ENCODE results near the gene INF2.
"Not testable (repeated sequence)": the region's sequence is repeated elsewhere in the genome, so short reads cannot be mapped to it uniquely, and the experiment has no call there.

Gene INF2

DNA sequence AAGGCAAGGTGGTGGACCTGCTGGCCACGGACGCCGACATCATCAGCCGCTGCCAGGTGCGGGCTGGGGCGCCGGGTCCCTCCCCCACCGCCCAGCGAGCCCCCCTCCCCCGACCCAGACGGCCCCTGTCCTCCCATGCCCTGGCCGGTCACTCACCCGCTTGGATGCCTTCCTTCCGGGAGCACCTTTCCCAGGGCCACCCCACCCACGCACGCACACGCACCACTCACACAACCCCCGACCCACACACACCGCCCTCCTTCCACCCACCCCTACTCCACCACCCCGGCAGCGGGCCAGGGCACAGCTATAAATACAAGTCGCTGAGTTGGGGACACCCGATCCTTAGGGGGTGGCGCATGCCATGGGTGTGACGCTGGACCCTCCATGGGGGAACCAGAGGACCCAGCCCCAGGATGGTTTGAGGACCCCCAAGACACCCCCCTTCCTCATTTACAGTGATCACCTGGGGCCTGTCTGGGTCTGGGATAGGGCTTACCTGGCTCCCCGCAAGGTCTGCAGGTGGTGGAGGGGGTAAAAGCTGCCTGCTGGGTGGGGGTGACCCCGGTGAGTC is 35.1 kb downstream of the INF2 start:
- DNase-seq, result no peak

- no peak for DNase-seq
These were observed 35.8 kb downstream of the INF2 start for GRCh38 chr14:104724981-104725771.

DNA sequence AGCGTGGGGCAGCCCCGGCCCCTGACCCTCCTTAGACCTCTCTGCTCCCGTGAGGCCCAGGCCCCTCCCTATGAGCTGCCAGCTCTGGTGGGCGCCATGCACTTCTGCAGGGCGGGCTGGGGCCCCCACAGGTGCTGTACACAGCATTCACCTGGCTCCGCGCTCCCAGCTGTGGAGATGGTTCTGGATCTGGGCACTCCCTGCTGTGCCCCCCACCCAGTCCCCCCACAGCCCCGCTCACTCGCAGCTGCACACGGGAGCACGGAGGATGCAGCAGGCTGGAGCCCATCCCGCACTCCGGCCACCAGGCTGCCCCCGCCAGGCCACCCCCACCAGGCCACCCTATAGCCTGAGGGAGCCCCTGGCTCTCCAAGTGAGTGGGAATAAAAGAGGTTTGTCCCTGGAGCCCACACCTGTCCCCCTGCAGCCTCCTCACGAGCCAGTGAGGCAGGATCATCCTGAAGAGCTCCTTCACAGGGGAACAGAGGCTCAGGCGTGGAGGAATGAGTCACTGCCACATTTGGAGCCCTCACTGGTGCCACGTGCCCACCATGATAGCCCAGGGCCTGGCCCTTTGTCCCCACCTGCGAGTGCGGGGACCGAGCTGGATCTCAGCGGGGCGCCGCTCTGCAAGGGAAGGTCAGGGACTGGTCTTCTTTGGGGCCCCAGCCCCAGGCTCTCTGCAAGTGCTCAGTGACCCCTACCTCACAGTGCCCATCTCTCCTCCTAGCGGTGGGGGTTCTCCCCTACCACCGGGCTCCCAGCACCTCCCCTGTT is 36.5 kb downstream of the INF2 start:
- DNase-seq, result no peak

DNA sequence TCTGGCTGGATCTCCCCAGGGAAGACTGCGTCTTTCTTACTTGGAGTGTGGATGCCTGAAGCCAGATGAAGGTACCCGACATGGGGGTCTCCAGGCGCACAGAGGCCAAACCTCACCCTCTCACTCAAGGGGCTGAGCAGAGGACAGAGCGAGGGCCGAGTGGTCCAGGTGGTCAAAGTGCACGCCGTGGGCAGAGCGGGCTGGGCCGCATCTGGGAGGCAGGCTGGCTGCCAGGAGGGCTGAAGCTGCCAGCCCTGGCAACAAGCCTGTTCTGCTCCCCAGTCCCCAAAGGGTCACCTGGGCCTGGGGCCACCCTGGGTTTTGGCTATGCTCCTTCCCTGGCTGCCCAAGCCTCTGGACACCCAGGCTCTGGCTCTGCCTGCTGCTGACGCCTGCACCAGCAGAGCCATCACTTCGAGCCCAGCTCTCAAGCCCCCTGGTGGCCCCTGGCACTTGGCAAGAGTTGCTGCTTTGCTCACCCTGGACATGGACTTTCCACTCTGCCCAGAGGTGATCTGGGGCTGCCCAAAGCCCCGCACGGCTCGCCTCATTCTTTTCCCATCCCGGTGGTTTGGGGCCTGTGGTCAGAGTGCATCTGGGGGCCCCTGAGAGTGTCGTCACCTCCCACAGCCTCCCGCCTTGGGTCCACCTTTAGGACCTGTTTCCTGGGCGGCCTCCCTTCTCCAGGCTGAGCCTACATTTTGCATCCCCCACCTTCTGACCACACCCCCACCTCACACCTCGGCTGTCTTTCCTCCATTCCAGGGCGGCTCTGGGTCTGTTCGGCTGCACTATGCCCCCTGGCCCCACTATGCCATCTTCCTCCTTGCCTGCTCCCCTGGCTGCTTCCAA is 37.4 kb downstream of the INF2 start:
- no peak for DNase-seq

GRCh38 chr14:104728631-104729030 is 39.2 kb downstream of the INF2 start:
- no peak for DNase-seq

- DNase-seq, result not testable (repeated sequence)
These were observed 39.9 kb downstream of the INF2 start for GRCh38 chr14:104729176-104729834.

GRCh38 chr14:104729835-104730181 is 40.4 kb downstream of the INF2 start:
- no peak for DNase-seq

- DNase-seq, result no peak
These were observed 41.1 kb downstream of the INF2 start for GRCh38 chr14:104730487-104730886.

- no peak for DNase-seq
These were observed 42.2 kb downstream of the INF2 start for GRCh38 chr14:104731320-104732294.

- DNase-seq, result no peak
These were observed 43.0 kb downstream of the INF2 start for GRCh38 chr14:104732355-104732804.

GRCh38 chr14:104732931-104733681 is 43.7 kb downstream of the INF2 start:
- DNase-seq, result no peak

GRCh38 chr14:104734051-104734587 is 44.7 kb downstream of the INF2 start:
- DNase-seq, result no peak

DNA sequence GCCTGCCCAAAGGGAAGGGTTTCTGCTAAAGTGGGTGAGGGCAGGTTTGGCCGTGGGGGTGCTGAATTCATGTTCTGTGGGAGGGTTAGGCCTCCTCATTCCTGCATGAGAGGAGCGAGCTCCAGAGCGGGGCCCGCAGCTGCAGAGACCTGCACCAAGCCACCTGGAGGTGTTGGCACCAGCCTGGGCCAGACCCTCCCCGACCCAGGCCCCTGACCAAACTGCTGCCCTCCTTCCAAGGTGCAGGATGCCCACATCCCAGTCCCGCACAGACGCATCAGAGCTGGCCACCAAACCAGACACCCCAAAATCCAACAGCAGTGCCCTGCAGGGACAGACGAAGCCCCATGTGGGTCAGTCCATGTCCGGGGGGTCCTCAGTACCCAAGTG is 45.2 kb downstream of the INF2 start:
- no peak for DNase-seq

GRCh38 chr14:104734991-104735779 is 45.8 kb downstream of the INF2 start:
- DNase-seq, result no peak

- DNase-seq, result no peak
These were observed 46.6 kb downstream of the INF2 start for GRCh38 chr14:104735830-104736642.

DNA sequence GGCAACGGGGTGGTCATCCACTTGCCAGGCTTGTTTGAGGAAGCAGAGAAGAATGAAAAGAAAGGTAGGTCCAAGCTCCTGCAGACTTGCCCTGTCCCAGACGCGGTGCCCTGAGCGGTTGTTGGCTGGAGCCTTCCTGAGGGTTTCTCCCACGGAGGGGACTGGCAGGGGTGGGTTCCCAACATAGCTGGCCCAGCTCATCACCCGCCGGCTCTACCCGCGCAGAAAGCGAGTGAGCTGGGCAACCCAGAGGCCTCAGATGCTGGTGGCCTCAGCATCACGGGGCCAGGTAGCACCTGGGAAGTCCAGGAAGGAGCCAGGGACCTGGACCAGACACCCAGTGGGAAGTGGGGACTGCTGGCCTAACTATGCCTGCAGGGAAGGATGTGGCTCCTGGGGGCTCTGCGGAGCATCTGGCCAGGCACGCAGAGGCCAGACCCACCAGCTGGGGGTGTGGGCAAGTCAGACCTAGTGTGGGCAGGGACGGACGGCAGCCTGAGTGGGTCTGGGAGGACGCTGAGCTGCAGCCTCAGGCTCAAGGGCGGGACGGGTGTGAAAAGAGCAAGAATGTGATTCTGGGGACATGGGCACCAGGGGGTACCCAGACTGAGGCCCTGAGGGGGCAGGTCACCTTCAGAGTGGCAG is 49.1 kb downstream of the INF2 start:
- no peak for DNase-seq

DNA sequence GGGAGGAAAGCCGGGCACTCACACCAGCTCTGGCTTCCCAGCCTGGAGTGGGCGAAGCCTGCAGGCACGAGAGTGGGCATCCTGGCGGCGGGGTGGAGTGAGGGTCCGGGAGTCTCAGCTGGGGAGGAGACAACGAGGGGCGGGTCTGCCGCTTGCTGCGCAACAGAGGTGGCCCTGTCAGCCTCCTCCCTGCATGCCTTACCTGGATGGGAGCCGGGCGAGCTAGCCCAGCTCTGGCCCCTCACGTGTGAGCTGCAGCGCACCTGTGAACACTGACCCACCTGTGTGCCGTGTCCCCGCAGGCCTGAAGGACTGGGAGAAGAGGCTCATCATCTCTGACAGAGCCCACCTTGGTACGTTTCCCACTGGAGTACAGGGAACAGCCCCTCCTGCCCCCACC is 49.6 kb downstream of the INF2 start:
- DNase-seq, result no peak

Data from NCI-H1436 treated with DMSO at 0.1 percent for 48 hours (cell line).